Left lung (tissue), 10 donors: ENCODE results near the gene PSMD11. TPM values are rescaled to one million over a fixed set of nuclear protein-coding genes. Genes with fewer than 3 reads are reported as not detected.

Experiments used
- ATAC-seq: fragments of 200-7000 bp; cut with Tn5 transposase; one replicate; pipeline ENCODE4 v1.9.1; 2020; ENCODE audit warnings: moderate library complexity
- DNase-seq, 4 donors: peaks; one replicate each; pipeline ENCODE4 v3.0.0-alpha.2; 2013 to 2020
- H3K27ac ChIP-seq, 2 donors: fragments of 200-600 bp; sonication (generic) in 1 of 2; one replicate each; pipeline versions ENCODE4 v1.5.0 to v1.8.0; 2020 to 2021
- H3K27me3 ChIP-seq, 2 donors: fragments of 200-600 bp; sonication (generic) in 1 of 2; one replicate each; pipeline versions ENCODE4 v1.5.0 to v1.8.0; 2020 to 2021
- H3K36me3 ChIP-seq, 2 donors: fragments of 200-600 bp; sonication (generic) in 1 of 2; one replicate each; pipeline versions ENCODE4 v1.5.0 to v1.8.0; 2020 to 2021
- H3K4me1 ChIP-seq, 2 donors: fragments of 200-600 bp; one replicate each; pipeline ENCODE4 v1.8.0; 2021
- H3K4me3 ChIP-seq, 2 donors: fragments of 200-600 bp; sonication (generic) in 1 of 2; one replicate each; pipeline versions ENCODE4 v1.5.0 to v1.8.0; 2020 to 2021; ENCODE audit warnings: mild to moderate bottlenecking in 1 of 2
- H3K9me3 ChIP-seq, 2 donors: fragments of 200-600 bp; sonication (generic) in 1 of 2; one replicate each; pipeline versions ENCODE4 v1.5.0 to v1.8.0; 2020 to 2021
- CTCF ChIP-seq, 2 donors: fragments of 200-600 bp; sonication (generic) in 1 of 2; IDR thresholded peaks; one replicate each; pipeline versions ENCODE4 v1.5.0 to v1.8.0; 2021; ENCODE audit warnings: antibody characterized with exemption in 2 of 2
- intact Hi-C, 2 donors: fragments of 100-400 bp; cut with DNase I; formaldehyde crosslinking; loops; one replicate each; pipeline versions ENCODE4 v1.11.2 to v1.14.2; 2022
- polyA plus RNA-seq, 6 donors: library from polyadenylated mRNA; unstranded; fragments of 120-200 nt; gene quantifications; one replicate each; pipeline ENCODE4 v1.2.1, GENCODE V29; 2013; ENCODE audit not compliant: insufficient read length in 6 of 6
- total RNA-seq, 2 donors: library from RNA; stranded (reverse); fragmentation: NEBNext Ultra II Directional; extraction: Animal tissue kit (Norgen Biotek cat#: 25700); gene quantifications; one replicate each; pipeline ENCODE4 v1.2.1, GENCODE V29; 2021
- donor health status: DM: no; HTN: yes; CAD: no.
- donor health status: DM: no; HTN: no; CAD: no.

PSMD11 gene
- total and polyA plus RNA-seq, 8 donors = 67.4 to 115 (median 82.8) TPM

- intact Hi-C loops = no loop called here
These were observed 50.5 kb downstream of the PSMD11 start for GRCh38 chr17:32494621-32495358.

GRCh38 chr17:32495359-32496231 is 51.3 kb downstream of the PSMD11 start:
- ATAC-seq (no peak), DNase-seq (peak in 3 of 4 donors; percentile 31 to 83 (median 68))
- no peak overlapping the region for H3K27ac ChIP-seq
- no peaks in the 10 kb centered on the region for H3K9me3 ChIP-seq
- intact Hi-C loops = no loop called here
- no peaks in the 10 kb centered on the region for H3K27me3 ChIP-seq
- H3K36me3 ChIP-seq = peaks cover 0 to 5% of the 10 kb centered on the region in 2 donors
- H3K4me1 ChIP-seq = peaks cover 0 to 44% of the 10 kb centered on the region in 2 donors
- no peak for TF ChIP-seq CTCF (IDR thresholded peaks at IDR 0.05)
- H3K4me3 ChIP-seq = no peak overlapping the region

More at GRCh38 chr17:32494621-32495358, 50.5 kb downstream of the PSMD11 start:
- Histone ChIP-seq H3K4me1 (peaks cover 0 to 44% of the 10 kb centered on the region in 2 donors), H3K36me3 (peaks cover 0 to 10% of the 10 kb centered on the region in 2 donors), H3K27me3 (no peaks in the 10 kb centered on the region), H3K9me3 (no peaks in the 10 kb centered on the region), H3K27ac (no peak overlapping the region), H3K4me3 (no peak overlapping the region)
- no peak for TF ChIP-seq CTCF (IDR thresholded peaks at IDR 0.05)
- ATAC-seq = no peak
- DNase-seq = peak in 1 of 4 donors; percentile 28

GRCh38 chr17:32496395-32497073 is 52.2 kb downstream of the PSMD11 start:
- intact Hi-C loops = no loop called here
- Histone ChIP-seq H3K9me3 (no peaks in the 10 kb centered on the region), H3K4me1 (peaks cover 0 to 44% of the 10 kb centered on the region in 2 donors), H3K36me3 (peaks cover 0 to 5% of the 10 kb centered on the region in 2 donors), H3K27ac (no peak overlapping the region), H3K27me3 (no peaks in the 10 kb centered on the region), H3K4me3 (no peak overlapping the region)
- TF ChIP-seq CTCF (IDR thresholded peaks at IDR 0.05) = no peak
- ATAC-seq (no peak), DNase-seq (peak in 1 of 4 donors; percentile 18)

GRCh38 chr17:32497431-32498205 is 53.3 kb downstream of the PSMD11 start:
- DNase-seq (peak in 1 of 4 donors; percentile 13), ATAC-seq (no peak)
- no peak overlapping the region for H3K27ac ChIP-seq
- H3K4me1 ChIP-seq = peaks cover 0 to 37% of the 10 kb centered on the region in 2 donors
- no peaks in the 10 kb centered on the region for H3K27me3 ChIP-seq
- TF ChIP-seq CTCF (IDR thresholded peaks at IDR 0.05) = no peak
- no peak overlapping the region for H3K4me3 ChIP-seq
- intact Hi-C loops = no loop called here
- H3K9me3 ChIP-seq = no peaks in the 10 kb centered on the region
- peaks cover 0 to 5% of the 10 kb centered on the region in 2 donors for H3K36me3 ChIP-seq
